Stimulated activated CD8-positive, alpha-beta memory T cell treated with anti-CD3 and anti-CD28 coated beads, Interleukin-2, amount 100 ng/mL, for 1 hour (primary cell): Measurements from ENCODE around the gene LIN7A.
"Not testable (repeated sequence)": the region's sequence is repeated elsewhere in the genome, so short reads cannot be mapped to it uniquely, and the experiment has no call there.

Source experiments
- DNase-seq, 2 donors: peaks; one replicate each; pipeline ENCODE4 v3.0.0-alpha.2; 2020; ENCODE audit warnings: low read depth in 2 of 2

The LIN7A gene

DNA sequence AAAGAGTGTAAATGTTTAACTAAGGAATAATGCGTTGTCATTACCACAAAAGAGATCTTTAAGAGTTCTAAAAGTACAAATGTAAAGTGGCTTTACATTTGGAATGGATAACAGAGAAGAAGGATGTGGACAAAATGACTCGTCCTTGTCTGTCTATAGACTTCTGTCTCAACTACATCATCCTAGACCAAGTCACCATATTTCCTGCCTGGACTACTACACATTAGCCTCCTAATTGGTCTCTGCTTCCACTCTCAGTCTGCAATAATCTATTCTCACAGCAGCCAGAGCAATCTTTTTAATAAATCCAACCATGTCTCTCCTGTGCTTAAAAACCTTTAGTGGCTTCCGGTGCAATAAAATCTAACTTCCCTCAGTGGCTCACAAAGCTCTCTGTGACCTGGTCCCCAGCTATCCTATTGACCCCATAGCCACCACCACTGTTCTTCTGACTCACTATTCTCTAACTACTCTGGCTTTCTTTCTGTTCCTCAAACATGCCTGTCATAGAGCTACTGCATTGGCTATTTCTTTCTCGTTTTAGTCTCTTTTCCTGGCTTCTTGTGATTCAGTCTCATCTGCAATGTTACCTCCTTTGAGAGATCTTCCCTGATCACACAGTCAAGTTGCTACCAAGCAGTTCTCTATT lies 130.0 kb downstream of the LIN7A start:
- DNase-seq: no peak

DNA sequence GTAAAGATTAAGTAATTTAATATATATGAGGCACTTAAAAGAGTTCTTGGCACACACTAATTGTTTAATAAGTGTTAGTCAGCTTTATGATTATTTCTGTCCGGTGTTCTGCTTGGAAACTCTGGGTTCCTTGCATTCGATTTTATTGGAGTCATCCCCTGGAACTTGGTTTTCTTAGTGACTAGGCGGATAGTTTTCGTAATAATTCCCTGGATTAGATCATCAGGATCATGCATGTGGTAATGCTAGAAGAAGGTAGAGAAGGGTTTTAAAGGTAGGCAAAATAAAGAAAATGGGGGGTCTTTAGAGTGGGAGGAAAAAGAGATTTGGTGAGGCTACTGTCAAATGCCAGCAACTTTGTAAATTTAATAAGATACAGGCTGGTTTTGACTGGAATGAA lies 132.6 kb downstream of the LIN7A start:
- no peak for DNase-seq

DNA sequence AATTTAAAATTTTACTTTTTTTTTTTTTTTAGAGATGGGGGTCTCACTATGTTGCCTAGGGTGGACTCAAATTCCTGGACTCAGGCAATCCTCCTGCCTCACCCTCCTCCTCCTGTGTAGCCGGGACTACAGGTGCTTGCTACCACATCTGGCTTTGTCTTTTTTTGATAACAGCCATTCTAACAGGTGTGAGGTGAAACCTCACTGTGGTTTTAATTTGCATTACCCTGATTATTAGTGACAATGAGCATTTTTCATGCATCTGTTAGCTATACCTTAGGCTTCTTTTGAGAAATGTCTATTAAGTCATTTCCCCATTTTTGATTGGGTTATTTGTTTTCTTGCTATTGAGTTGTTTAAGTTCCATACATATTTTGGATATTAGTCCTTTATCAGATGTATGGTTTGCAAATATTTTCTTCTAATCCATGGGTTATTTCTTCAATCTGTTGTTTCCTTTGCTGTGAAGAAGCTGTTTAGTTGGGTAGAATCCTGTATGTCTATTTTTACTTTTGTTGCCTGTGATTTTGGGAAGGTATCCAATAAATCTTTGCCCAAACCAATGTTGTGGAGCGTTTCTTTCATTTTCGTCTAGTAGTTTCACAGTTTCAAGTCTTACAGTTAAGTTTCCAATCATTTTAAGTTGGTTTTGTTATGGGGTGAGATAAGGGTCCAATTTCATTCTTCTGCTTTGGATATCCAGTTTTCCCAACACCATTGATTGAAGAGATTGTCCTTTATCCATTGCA lies 134.9 kb downstream of the LIN7A start:
- DNase-seq: no peak

DNA sequence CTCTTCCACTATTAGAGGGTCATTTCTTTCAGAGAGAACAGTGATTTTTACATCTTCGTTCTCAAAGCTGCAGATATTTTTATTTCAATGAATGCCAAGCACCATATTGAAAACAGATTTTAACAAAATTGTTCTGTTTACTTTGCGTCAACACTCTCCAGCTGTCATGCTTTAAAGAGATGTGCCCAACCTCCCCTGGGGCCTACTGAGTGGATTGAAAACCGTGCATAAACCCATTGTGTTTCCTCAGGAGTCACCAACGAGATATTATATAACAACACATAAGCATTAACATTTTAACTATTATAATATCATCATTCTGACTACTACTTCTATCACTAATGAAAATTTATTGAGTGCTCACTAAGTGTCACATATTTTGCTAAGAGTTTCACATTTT lies 139.5 kb downstream of the LIN7A start:
- no peak for DNase-seq

DNA sequence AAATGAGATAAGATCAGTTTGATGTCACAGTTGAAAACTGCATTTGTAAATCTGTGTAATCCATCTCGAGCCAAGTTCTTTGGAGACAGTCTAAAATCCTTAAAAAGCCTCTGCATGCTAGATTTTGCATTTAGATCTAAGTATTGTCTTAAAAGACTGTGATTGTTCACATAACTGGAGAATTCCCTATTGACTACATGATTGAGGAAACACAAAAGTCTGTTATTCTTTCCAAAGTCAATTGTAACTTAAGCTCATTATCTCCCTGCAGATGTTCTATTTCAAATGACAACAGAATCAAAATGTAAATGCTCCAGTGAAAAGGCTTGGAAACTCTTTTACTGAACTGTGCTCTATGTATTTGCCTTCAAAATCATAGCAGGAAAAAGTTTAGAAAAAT lies 143.2 kb downstream of the LIN7A start:
- DNase-seq: no peak

DNA sequence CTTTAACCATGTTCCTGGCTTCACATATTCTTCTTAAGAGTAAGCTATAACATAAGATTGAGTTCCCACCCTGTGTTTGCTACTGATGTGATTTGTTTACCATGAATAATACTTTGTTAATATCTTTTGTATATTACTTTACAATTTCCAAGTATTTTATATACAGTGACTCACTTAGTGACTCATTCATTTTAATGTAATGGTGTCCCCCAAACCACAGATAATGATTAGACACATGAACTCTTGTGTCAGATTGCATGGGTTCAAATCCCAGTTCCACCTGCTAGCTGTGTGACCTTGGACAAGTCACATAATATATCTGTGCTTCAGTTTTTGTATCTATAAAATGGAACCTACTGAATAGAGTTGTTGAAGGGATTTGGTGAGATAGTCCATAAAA lies 144.9 kb downstream of the LIN7A start:
- DNase-seq: no peak

DNA sequence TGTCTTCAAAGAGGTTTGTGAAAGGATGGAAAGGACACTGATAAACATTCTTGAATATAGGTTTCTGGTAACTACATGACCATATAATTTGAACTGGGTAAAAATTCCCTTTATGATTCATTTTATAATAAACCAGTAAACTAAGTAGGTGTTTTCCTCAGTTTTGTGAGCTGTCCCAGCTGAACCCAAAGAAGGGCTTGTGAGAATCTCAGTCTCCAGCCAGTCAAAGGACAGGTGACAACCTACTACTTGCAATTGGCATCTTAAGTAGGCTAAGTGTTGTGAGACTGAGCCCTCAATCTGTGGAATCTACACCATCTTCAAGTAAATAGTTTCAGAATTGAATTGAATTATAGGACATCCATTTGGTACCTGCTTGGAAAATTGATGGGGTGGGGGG lies 145.9 kb downstream of the LIN7A start:
- DNase-seq: no peak

DNA sequence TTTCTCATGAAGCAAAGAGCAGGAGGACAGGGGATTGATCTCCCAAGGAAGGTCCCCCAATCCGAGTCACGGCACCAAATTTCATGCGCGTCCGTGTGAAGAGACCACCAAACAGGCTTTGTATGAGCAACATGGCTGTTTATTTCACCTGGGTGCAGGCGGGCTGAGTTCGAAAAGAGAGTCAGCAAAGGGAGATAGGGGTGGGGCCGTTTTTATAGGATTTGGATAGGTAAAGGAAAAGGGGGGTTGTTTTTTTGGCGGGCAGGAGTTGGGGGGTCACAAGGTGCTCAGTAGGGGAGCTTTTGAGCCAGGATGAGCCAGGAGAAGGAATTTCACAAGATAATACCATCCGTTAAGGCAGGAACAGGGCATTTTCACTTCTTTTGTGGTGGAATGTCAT lies 149.3 kb downstream of the LIN7A start:
- DNase-seq: not testable (repeated sequence)

DNA sequence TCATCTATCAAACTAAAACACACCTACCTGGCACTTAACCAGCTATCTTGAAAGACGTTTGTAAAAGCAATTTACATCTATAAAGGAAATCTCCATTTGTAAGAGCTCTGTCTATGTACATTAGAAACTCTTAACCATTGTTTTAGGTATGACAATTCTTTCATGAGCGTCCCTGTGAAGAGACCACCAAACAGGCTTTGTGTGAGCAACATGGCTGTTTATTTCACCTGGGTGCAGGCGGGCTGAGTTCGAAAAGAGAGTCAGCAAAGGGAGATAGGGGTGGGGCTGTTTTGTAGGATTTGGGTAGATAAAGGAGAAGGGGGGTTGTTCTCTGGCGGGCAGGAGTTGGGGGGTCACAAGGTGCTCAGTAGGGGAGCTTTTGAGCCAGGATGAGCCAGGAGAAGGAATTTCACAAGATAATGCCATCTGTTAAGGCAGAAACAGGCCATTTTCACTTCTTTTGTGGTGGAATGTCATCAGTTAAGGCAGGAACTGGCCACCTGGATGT lies 154.7 kb downstream of the LIN7A start:
- not testable (repeated sequence) for DNase-seq

DNA sequence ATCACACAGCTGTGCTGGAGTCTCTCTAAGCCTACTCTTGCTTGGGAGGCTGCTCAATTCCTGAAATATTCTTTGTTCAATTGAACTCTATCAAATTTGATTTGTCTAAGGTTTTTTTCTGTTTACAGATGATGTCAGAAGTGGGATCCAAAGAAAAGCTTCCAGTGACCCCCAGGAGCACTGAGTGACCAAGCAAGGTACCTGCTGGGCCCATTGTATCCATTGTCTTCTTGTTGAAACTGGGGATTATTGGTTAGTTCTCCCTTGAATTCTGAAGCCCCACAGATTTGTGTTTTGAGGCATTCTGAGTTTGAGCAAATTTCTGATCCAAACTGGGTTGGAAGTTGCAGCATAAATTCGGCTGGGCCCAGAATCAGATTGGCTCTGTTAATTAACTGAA lies 156.4 kb downstream of the LIN7A start:
- DNase-seq: no peak

DNA sequence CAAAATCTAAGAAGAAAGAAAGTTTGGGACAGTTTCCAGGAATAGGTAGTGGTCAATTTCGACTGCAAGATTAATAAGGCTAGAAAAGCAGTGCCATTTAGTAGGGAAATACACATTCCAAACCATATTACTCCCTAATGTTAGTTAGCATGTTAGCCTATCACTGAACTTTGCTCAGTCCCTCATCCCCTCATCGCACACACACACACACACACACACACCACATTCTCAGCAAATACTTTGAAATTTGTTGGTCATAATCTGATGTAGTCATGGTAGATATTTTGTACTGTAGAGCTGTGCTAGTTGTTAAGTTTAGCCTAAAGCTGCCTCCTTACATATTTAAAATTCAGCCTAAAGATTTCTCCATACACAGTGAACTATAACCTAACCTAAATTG lies 157.0 kb downstream of the LIN7A start:
- no peak for DNase-seq

DNA sequence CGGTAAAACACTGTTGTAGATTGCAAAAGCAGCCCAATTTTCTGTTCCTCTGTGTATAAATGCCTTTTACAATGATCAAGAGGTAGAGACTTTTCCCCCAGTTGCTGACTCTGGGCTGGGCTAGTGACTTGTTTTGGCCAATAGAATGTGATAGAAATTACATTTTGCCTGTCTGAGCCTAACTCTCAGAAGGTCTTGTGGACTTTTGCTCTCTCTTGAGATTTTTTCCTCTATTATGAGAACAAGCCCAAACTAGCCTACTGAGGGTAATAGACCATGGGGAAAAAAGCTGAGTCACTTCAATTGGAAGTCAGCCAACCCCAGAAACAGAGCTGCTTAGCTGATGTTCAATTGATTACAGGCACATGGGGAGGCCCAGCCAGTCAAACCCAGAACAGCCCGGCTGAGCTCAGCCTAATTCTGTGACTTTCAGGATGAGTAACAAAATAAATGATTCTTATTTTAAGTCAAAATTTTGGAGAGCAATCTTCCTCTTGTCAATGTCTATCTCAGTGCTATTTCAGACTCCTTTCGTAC lies 159.7 kb downstream of the LIN7A start:
- no peak for DNase-seq

DNA sequence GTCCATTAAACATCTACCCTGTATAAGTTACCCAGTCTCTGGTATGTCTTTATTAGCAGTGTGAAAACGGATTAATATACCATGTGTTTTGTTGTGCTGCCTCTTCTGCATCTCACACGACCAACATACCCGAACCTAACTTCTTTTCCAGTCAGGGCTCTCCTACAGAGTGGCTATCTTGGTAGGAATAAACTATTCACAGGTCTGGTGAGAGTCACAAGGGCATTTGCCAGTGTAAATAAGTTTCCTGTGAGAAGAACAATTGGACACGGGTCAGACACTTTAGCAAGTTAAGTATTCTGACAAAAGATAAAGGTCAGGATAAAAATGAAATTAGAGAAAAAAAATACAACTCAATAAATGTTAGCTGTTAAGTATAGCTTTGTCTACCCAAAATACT lies 160.1 kb downstream of the LIN7A start:
- DNase-seq: no peak

DNA sequence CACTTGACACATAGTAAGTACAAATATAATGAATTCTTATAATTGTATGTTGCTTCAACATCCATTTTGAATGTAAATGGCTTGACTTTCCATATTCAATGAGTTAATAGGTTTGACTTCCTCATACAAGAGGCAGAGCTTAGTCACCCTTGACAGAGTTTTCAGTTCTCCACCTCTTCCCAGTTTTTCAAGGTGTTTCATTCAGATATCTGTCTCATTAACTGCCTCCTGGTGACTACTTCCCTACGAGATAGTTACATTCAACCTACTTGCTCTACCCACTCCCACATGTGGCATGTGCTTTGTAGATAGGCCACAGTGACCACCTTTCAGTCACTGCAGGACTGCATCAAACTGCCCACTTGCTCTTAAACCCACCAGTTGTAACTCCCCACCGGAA lies 161.0 kb downstream of the LIN7A start:
- no peak for DNase-seq

DNA sequence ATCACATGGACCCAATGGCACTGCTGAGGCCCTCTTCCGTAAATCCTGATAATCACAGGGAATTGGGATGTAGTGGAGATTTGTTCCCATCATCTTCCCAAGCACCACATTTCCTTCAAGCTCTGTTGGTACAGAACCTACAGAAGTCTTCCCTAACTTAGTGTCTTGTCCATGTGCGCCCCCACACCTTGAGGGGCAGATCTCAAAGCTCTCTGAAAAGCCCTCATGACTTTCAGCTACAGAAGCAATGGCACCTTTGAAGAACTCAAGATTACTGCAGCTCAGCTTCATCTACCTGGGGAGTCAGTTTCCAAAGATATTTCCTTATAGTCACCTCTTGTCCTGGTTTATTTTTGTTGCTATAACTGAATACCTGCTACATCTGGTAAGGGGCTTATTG lies 166.8 kb downstream of the LIN7A start:
- DNase-seq: no peak

DNA sequence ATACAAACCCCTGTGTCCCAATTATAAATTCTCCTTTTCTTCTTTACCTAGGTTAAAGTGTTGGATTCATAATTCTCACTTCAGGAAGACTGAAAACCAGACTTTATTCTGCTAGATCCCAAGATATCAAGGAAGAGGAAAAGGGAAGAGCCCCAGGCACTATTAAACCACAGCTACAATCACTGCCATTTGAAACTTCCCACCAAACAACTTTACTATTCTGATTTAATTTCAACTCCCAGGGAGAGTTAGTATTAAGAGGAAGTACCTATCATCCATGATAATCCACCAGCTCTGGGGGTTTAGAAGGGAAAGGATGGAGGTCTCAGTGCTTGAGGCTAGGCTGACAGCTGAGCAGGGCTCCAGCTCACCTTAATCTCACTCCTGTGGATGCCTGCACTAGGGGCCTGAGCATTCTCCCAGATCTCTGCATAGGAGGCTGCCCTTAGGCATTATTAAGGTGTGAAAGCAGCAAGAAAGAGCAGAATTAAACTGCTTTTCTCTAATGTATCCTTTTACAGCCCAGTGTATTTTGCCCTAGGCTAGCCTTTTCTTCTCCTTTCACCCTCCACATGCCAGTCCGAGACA lies 168.1 kb downstream of the LIN7A start:
- no peak for DNase-seq

DNA sequence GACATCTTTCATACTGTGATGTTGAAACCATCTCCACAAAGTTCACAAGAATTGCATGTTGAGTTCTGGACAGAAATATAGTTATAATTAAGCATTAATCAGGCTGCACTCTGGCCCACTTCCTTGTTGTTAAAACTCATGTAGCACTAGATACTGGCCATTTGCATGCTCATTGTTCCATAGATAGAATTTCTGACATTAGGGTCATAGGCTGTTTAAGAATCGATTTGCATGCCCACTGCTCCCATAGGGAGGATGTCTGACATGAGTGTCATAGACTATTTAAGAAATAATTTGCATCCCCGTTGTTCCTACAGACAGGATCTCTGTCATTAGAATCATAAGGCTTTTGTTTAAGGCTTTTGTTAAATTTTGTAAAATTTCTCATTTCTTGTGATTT lies 170.8 kb downstream of the LIN7A start:
- DNase-seq: no peak

DNA sequence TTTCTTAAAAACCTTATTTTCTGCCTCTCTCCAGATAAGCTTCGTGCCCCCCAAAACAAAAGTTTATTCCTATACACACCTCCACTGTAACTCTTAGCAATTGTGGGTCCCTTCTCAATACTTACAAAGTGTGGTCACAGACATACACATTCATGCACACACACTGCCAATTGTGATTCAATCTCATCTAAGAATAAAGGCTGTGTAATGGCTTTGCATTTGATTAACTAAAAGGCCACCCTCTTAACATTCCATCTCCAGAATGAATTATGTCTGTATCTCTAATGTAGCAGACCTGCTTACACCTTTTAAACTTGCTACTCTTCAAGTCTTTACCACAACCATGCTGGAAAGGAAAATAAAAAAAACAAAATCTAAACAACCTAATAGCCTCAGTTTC lies 171.5 kb downstream of the LIN7A start:
- no peak for DNase-seq

DNA sequence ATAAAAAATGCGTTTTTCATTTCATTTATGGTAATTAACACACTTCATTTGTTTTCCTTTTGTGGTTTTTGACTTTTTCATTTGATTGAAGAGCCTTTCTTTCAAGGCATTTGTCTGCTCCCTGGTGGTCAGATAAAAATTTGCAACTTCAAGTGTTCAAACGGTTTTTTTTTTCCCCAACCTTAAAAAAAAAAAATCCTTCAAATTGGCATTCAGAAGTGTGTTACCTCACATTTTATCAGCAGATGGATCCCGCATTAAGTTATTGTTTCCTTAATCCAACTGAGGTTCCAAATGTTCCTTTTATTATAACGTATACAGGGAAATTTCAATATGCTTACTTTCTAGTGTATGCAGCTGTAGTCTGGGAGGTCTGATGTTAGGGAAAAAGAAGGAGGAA lies 173.9 kb downstream of the LIN7A start:
- no peak for DNase-seq

DNA sequence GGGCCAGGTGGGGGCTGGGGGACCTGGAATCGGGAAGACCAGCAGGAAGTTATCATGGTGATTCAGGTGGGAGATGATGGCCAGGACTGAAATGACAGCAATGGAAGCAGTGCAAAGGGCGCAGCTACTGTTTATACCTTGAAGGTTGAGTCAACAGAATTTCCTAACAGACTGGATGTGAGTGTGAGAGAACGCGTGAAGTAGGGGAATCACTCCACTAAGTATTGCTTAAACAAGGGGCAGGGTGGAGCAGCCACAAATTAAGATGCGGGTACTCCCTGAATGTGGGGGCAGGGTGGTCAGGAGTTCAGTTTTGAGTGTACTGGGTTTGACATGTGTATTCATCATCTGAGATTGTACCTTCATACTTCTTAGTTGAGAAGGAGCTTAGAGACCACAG lies 175.9 kb downstream of the LIN7A start:
- DNase-seq: no peak

DNA sequence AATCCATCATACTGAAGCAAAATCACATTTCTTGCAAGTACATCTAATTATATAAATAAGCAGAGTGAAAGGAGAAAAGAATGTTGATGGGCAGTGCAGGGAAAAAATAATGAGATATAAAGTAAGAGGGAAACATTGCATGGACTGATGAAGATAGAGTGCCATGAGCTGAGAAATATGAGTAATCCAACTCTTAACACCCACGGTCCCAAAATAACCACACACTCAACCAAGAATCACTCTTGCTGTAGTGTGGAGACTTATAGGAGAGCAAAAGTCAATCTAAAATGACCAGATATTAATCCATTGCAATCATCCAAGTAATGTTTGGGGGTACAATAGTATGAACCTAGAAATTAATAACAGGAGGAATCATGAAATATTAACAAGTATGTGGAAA lies 180.9 kb downstream of the LIN7A start:
- DNase-seq: no peak

DNA sequence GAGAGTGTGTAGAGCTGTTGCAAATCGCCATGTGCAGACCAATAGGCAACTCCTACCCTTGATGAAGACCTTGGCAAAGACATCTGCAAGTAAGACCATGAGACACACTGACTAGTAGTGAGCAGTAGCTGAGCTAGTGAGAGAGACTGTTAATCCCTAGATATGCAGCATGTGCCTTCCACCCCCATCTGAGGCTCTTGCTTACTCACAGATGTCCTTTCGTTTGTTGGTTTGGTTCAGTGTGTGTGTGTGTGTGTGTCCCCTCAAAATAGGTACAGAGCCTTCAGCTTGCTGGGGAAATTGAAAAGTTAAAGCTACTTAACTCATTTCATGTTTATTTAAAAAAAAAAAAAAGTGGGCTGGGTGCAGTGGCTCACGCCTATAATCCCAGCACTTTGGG lies 183.5 kb downstream of the LIN7A start:
- no peak for DNase-seq

DNA sequence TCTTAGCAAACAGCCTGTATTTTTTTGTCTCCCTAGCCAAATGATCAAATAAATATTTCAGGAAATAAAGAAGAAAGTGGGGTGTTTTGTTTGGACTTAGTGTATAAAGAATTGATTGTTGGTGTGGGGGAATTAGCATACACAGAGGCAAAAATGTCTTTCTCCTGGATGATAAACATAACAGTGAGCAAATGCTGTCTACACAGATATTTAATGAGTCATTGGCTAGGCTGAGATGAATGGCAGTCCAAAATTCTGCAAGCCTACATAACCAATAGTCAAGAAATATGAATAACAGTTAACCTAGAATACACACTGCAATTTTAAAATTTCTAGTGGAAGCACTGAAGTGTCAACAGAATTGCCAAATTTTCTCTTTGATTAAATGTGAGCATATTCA lies 185.3 kb downstream of the LIN7A start:
- no peak for DNase-seq
